HK-2 (cell line): ENCODE measurements around the gene RAB3A.
"Not testable (repeated sequence)": the region's sequence is repeated elsewhere in the genome, so short reads cannot be mapped to it uniquely, and the experiment has no call there.

Experiments
- DNase-seq: peaks from one replicate; pipeline ENCODE4 v3.0.0-alpha.2; 2018; ENCODE audit not compliant: unreplicated experiment

RAB3A gene

GRCh38 chr19:18223860-18224524 lies 20.1 kb upstream of the RAB3A start:
- DNase-seq, result no peak

GRCh38 chr19:18221815-18222725 lies 18.2 kb upstream of the RAB3A start:
- DNase-seq, result no peak

GRCh38 chr19:18220632-18221275 lies 16.9 kb upstream of the RAB3A start:
- DNase-seq, result no peak

GRCh38 chr19:18219911-18220631 lies 16.2 kb upstream of the RAB3A start:
- DNase-seq, result no peak

- DNase-seq, result no peak
Measured at GRCh38 chr19:18218600-18218999, 14.8 kb upstream of the RAB3A start.

- no peak for DNase-seq
Measured at GRCh38 chr19:18218159-18218558, 14.3 kb upstream of the RAB3A start.

GRCh38 chr19:18216789-18217188 lies 12.9 kb upstream of the RAB3A start:
- no peak for DNase-seq

GRCh38 chr19:18214779-18215433 lies 11.1 kb upstream of the RAB3A start:
- DNase-seq, result no peak

- DNase-seq, result no peak
Measured at GRCh38 chr19:18211683-18212082, 7.8 kb upstream of the RAB3A start.

GRCh38 chr19:18209912-18210311 lies 6.1 kb upstream of the RAB3A start:
- DNase-seq, result not testable (repeated sequence)

- DNase-seq, result no peak
Measured at GRCh38 chr19:18208098-18208951, 4.5 kb upstream of the RAB3A start.

- DNase-seq, result no peak
Measured at GRCh38 chr19:18206018-18206417, 2.2 kb upstream of the RAB3A start.

- DNase-seq, result peak; percentile 51
Measured at GRCh38 chr19:18205200-18205892, 1.5 kb upstream of the RAB3A start.

GRCh38 chr19:18204394-18205199 lies 755 bp upstream of the RAB3A start:
- no peak for DNase-seq

- DNase-seq, result no peak
Measured at GRCh38 chr19:18203408-18203862, 407 bp downstream of the RAB3A start.

GRCh38 chr19:18202778-18203407 lies 949 bp downstream of the RAB3A start:
- DNase-seq, result no peak

- no peak for DNase-seq
Measured at GRCh38 chr19:18202397-18202777, 1.5 kb downstream of the RAB3A start.

- no peak for DNase-seq
Measured at GRCh38 chr19:18198374-18198773, 5.5 kb downstream of the RAB3A start.
